GM13976 (cell line): ENCODE data around the gene MAP1LC3B.
"Not testable (repeated sequence)": the region's sequence is repeated elsewhere in the genome, so short reads cannot be mapped to it uniquely, and the experiment has no call there.

Source experiments
- DNase-seq: peaks from one replicate; pipeline ENCODE4 v3.0.0; 2012; ENCODE audit warnings: low spot score
- CTCF ChIP-seq: IDR thresholded peaks from 2 replicates; pipeline ENCODE4 v1.5.1; 2012; ENCODE audit warnings: borderline replicate concordance, mild to moderate bottlenecking; ENCODE audit not compliant: insufficient read depth; ENCODE audit errors: extremely low read depth, missing control alignments, control extremely low read depth
- in situ Hi-C: fragments of 300-500 bp; cut with MboI; formaldehyde crosslinking; loops from one replicate; pipeline ENCODE4 v1.12.0; 2022; ENCODE audit warnings: low sequenced_read_pairs, mixed read lengths, inconsistent platforms; ENCODE audit not compliant: unreplicated experiment

MAP1LC3B gene

GRCh38 chr16:87372305-87372704, 19.8 kb upstream of the MAP1LC3B start:
- in situ Hi-C loops, result no loop called here

GRCh38 chr16:87374313-87374712, 17.8 kb upstream of the MAP1LC3B start:
- no peak for TF ChIP-seq CTCF
- in situ Hi-C loops, result no loop called here
- DNase-seq, result no peak

More at GRCh38 chr16:87372305-87372704, 19.8 kb upstream of the MAP1LC3B start:
- no peak for TF ChIP-seq CTCF
- no peak for DNase-seq

- TF ChIP-seq CTCF, result no peak
- DNase-seq, result peak; percentile 24
- in situ Hi-C loops, result no loop called here
Observed at GRCh38 chr16:87375426-87376135, 16.6 kb upstream of the MAP1LC3B start.

- in situ Hi-C loops, result no loop called here
- DNase-seq, result no peak
- TF ChIP-seq CTCF, result no peak
Observed at GRCh38 chr16:87376660-87377059, 15.5 kb upstream of the MAP1LC3B start.

GRCh38 chr16:87379312-87379752, 12.8 kb upstream of the MAP1LC3B start:
- DNase-seq, in situ Hi-C loops: not testable (repeated sequence)

GRCh38 chr16:87380403-87380802, 11.7 kb upstream of the MAP1LC3B start:
- DNase-seq, result no peak
- no peak for TF ChIP-seq CTCF
- in situ Hi-C loops, result no loop called here

GRCh38 chr16:87380881-87381280, 11.3 kb upstream of the MAP1LC3B start:
- DNase-seq, result no peak
- in situ Hi-C loops, result no loop called here
- TF ChIP-seq CTCF, result no peak
